ENCODE measurements around the gene DACH1. TPM values are rescaled to one million over a fixed set of nuclear protein-coding genes. Genes with fewer than 3 reads are reported as not detected.

Gene DACH1
- total RNA-seq, 4 donors from 2014 or later = 2.2 to 5.9 (median 2.8) TPM

GRCh38 chr13:71624653-71625600 lies 242.1 kb downstream of the DACH1 start:
- Histone ChIP-seq H3K4me3 (no peak overlapping the region), H3K27ac (peak overlapping the region in 1 of 4 donors; percentile 7), H3K4me1 (peaks cover 0 to 6% (median 0%) of the 10 kb centered on the region in 4 donors), H3K27me3 (no peaks in the 10 kb centered on the region), H3K36me3 (no peaks in the 10 kb centered on the region), H3K9me3 (no peaks in the 10 kb centered on the region)
- no peak for DNase-seq (ENCODE audit: low spot score in 2 of 2)
- WGBS, 2 donors = 66% methylated on average over 5 of the region's 5 CpGs
- TF ChIP-seq POLR2A (IDR thresholded peaks at IDR 0.05) (no peak), CTCF (IDR thresholded peaks at IDR 0.05) (no peak), EP300 (IDR thresholded peaks at IDR 0.05) (no peak)

- no peak for DNase-seq (ENCODE audit: low spot score in 2 of 2)
- H3K27me3 ChIP-seq = no peaks in the 10 kb centered on the region
- 67% methylated on average over 11 of the region's 11 CpGs for WGBS, 2 donors
- H3K36me3 ChIP-seq = no peaks in the 10 kb centered on the region
- no peak overlapping the region for H3K4me3 ChIP-seq
- no peak overlapping the region for H3K27ac ChIP-seq
- peaks cover 0 to 6% (median 0%) of the 10 kb centered on the region in 4 donors for H3K4me1 ChIP-seq
- TF ChIP-seq CTCF (IDR thresholded peaks at IDR 0.05) (no peak), EP300 (IDR thresholded peaks at IDR 0.05) (no peak), POLR2A (IDR thresholded peaks at IDR 0.05) (no peak)
- no peaks in the 10 kb centered on the region for H3K9me3 ChIP-seq
Measured at GRCh38 chr13:71621174-71622124, 245.6 kb downstream of the DACH1 start.

- Histone ChIP-seq H3K27me3 (no peaks in the 10 kb centered on the region), H3K4me3 (no peak overlapping the region), H3K27ac (no peak overlapping the region), H3K36me3 (no peaks in the 10 kb centered on the region), H3K4me1 (no peaks in the 10 kb centered on the region), H3K9me3 (no peaks in the 10 kb centered on the region)
- DNase-seq (ENCODE audit: low spot score in 2 of 2) = no peak
- TF ChIP-seq POLR2A (IDR thresholded peaks at IDR 0.05) (no peak), EP300 (IDR thresholded peaks at IDR 0.05) (no peak), CTCF (IDR thresholded peaks at IDR 0.05) (no peak)
Measured at GRCh38 chr13:71619096-71619495, 247.9 kb downstream of the DACH1 start.

- no peaks in the 10 kb centered on the region for H3K9me3 ChIP-seq
- H3K4me3 ChIP-seq = no peak overlapping the region
- no peak for DNase-seq (ENCODE audit: low spot score in 2 of 2)
Measured at GRCh38 chr13:71618159-71618558, 248.8 kb downstream of the DACH1 start.

More at GRCh38 chr13:71618159-71618558, 248.8 kb downstream of the DACH1 start:
- no peak for TF ChIP-seq POLR2A (IDR thresholded peaks at IDR 0.05)
- TF ChIP-seq CTCF (IDR thresholded peaks at IDR 0.05) = no peak
- no peak for TF ChIP-seq EP300 (IDR thresholded peaks at IDR 0.05)
- H3K27ac ChIP-seq = no peak overlapping the region
- H3K4me1 ChIP-seq = no peaks in the 10 kb centered on the region
- no peaks in the 10 kb centered on the region for H3K36me3 ChIP-seq
- H3K27me3 ChIP-seq = no peaks in the 10 kb centered on the region

All from tibial nerve (tissue), 4 donors.